ENCODE measurements around the gene SPATS1.
A peak's percentile ranks its signal among the peaks of the same experiment; 100 is the strongest.
"Not testable (repeated sequence)": the region's sequence is repeated elsewhere in the genome, so short reads cannot be mapped to it uniquely, and the experiment has no call there.

SPATS1 gene

DNA sequence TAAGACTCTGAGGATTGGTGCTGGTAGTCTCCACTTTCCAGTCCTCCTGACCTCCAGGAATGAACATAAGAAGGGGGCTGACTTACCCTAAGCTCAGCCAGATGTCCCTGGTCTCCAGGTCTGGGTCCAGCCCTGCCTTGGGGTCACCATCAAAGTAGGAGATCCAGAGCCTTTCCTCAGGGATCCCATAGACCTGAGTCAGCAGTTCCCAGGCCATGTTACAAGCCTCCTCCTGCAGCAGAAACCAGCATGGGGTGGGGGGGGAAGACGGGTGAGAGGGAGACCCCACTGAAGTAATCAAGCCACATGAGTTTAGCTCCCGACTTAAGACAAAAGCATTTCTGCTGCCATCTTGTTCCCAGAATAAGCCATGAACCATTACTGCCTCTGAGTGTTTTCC is 31.1 kb upstream of the SPATS1 start:
- DNase-seq (ENCODE audit: low read depth) = no peak

DNA sequence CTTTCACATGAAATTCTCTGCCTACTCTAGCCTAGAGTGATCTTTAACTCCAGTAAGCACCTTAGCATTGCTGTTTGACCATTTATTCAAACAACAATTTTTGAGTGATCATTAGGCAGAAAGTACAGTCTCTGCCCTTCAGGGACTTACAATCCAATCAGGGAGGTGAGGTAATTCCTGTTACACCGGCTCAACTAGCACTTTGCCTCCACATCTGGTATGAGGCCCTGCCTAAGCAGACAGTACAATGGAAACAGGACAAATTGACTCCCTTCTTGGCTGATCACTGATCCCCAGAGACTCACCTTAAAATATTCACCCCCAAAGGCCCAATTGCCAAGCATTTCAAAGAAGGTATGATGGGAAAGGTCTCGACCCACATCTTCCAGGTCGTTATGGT is 30.7 kb upstream of the SPATS1 start:
- no peak for DNase-seq (ENCODE audit: low read depth)

DNA sequence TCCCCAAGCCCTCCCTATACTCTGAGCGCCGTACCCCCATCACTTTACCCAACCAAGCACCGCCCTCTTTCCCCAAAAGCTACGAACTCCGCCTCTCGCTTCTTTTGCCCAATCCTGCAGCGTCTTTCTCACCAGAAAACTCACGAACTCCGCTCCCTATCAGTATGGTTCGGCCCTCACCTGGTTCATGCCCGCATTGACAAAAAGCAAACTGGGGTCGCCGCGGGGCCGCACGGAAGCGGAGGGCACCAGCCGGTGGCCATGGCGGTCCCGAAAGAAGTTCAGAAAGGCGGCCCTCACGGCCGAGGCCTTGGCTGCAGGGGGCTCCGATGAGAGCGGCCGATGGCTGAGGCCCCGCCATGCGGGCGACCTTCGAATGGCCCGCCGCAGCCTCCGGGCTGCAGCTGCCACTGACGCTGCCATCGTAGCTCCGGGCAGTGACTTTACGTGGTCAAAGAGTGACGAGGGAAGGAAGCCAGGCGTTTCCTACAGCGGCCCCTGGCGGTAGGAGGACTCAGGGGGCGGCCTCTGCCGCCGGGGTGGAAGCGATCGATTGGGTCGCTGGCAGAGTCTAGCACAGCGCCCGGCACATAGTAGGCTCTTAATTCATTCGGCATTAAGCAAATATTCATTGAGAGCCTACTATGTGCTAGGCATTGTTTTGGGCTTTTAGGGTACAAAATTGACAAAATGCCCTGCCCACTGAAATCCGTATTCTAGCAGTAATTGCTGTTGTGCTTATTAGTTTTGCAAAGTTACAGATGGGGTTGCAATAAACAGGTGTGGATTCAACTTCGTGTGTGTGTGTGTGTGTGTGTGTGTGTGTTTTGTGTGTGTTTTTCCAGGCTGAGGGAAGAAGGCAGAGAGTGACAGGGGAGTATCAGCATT is 29.3 kb upstream of the SPATS1 start, which contains the start of gene AARS2:
Gene AARS2 (minus strand): TSS at position 447 of the 888 bp plus-strand sequence. CDS start 24 bp downstream, at position 423.
- peak; percentile 85 for DNase-seq (ENCODE audit: low read depth)

DNA sequence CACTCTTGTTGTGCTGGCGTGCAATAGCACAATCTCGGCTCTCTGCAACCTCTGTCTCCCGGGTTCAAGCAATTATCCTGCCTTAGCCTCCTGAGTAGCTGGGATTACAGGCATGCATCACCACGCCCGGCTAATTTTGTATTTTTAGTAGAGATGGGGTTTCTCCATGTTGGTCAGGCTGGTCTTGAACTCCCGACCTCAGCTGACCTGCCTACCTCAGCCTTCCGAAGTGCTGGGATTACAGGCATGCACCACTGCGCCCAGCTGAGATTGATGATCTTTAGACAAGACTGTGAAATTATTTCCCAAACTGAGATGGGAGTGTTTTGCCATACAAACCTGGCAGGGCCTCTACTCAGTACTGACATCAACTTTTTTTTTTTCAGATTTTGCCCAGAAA is 27.8 kb upstream of the SPATS1 start:
- DNase-seq (ENCODE audit: low read depth) = not testable (repeated sequence)

DNA sequence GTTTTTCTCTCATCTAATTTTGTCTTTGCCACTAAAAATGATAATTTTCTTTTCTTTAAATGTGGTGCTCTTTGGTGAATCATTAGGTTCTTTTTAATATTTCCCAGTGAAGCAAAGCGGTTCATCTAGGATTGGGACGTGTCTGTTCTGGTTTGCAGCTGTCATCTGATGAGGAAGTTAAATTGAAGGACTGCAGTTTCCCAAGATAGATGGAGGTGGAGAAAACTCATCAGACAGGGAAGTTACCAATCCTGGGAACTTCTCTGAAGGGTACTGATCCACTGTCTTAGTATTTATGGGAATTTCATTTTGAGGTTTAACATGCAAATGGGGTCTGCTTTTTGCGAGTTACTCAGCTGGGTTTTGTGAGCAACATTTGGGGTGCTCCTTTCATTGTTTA is 26.9 kb upstream of the SPATS1 start:
- DNase-seq (ENCODE audit: low read depth) = no peak

DNA sequence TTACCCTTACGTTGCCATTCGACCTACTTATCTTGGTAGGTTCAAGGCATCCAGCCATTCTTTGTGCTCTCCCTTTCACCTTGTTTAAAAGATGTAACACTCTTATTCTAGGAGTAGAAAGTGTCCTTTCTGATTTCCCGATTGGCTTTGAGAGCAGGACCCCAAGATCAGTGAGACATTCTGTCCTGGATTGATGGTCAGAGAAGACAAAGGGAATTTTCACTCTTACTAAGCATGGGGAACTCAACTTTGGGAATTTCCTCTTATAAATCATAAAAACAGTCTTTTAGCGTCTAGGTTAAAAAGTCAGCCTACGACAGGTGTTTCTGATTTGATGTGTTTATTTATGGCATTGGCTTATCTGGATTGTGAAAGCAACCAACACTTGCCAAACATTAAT is 26.5 kb upstream of the SPATS1 start:
- no peak for DNase-seq (ENCODE audit: low read depth)

DNA sequence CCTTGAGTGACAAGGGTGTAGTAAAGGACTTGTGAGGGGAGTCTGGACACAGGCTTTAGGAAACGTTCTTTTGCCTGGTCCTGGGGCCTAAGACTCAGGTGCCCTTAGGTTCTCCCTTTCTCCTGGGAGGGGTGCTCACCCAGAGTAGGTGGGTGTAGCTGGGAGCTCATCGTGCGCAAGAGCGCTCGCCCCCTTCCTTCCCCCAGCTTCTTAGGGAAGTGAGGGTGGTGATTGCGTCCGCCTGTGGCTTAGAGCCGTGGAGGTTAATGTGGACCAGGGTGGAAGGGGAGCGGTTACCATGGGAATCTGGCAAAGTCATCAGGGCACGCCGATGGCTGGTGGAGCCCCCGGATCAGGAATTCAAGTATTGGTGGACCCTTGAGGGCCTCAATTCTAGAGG is 26.0 kb upstream of the SPATS1 start:
- DNase-seq (ENCODE audit: low read depth) = no peak

DNA sequence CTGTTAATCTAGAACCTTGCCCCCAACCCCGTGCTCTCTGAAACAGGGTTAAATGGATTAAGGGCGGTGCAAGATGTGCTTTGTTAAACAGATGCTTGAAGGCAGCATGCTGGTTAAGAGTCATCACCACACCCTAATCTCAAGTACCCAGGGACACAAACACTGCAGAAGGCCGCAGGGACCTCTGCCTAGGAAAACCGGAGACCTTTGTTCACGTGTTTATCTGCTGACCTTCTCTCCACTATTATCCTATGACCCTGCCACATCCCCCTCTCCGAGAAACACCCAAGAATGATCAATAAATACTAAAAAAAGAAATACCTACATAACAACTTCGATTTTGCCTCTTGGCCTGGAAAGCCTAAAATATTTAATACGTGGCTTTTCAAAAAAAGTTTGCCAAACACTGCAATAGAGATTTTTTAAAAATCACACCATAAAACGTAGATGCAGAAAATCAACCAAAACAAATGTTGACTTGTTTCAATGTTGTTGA is 25.3 kb upstream of the SPATS1 start:
- not testable (repeated sequence) for DNase-seq (ENCODE audit: low read depth)

DNA sequence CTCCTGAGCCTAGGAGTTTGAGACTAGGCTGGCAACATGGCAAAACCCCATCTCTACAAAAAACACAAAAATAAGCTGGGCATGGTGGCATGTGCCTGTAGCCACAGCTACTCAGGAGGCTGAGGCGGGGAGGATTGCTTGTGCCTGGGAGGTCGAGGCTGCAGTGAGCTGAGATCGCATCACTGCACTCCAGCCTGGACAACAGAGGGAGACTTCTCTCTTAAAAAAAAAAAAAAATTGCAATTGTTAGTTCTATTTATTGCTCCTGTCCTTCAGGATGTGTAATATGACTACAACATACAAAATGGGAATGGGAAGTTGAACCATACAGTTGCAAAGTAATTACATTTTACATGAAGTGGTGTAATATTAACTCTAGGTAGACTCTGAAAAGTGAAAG is 21.2 kb upstream of the SPATS1 start:
- DNase-seq (ENCODE audit: low read depth) = no peak

DNA sequence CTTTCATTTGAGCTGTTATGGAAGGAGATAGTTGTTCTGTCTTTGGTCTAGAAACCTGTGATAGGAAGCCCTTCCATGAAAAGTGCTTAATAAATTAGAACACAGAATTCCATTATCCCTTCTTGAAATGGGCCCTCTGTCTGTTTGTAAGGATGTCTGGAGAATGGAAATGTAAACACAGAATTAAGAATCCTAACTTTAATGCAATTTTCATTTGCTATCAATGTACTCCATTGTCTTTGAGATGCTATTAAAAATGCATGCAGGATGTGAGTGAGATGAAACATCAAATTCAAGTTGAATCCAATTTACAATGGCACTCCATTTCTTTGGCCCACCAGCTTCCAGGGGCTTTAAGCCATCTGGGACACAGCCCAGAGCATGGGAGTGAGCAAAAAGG is 15.4 kb upstream of the SPATS1 start:
- no peak for DNase-seq (ENCODE audit: low read depth)

DNA sequence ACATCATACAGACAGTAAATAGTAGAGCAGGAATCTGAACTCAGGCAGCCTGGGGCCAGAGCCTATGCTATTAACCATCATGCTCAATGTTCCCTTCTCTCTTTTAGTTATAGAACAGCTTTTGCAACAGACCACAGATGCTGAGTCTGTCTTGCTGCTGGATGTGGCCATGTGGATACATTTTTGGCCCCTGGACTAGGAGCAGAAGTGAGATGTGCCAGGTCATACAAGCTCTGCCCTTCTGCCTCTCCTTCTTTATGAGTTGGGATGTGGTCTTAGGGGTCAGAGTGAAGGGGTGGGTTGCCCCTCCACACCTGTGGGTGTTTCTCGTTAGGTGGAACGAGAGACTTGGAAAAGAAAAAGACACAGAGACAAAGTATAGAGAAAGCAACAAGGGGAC is 14.7 kb upstream of the SPATS1 start:
- no peak for DNase-seq (ENCODE audit: low read depth)

DNA sequence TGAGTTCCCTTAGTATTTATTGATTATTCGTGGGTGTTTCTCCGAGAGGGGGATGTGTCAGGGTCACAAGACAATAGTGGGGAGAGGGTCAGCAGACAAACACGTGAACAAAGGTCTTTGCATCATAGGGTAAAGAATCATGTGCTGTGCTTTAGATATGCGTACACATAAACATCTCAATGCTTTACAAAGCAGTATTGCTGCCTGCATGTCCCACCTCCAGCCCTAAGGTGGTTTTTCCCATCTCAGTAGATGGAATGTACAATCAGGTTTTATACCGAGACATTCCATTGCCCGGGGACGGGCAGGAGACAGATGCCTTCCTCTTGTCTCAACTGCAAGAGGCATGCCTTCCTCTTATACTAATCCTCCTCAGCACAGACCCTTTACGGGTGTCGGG is 14.2 kb upstream of the SPATS1 start:
- not testable (repeated sequence) for DNase-seq (ENCODE audit: low read depth)

DNA sequence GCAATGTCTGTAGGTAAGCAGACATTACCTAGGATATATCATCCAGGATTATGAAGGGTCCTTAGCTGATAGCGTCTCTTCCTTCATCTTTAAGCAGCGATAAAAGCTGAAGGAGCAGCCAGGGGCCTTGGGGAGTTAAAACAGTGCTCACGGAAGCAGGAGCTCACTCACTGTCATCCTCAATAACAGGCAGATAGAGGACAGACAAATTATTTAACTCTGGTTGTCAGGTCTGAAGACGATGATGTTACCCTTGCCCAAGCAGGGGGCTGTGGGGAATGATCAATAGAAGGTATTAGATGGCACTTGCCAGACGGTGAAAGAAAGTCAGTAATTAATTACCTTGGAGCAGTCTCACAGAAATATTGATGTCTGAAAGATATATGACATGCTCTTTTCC is 12.6 kb upstream of the SPATS1 start:
- no peak for DNase-seq (ENCODE audit: low read depth)

DNA sequence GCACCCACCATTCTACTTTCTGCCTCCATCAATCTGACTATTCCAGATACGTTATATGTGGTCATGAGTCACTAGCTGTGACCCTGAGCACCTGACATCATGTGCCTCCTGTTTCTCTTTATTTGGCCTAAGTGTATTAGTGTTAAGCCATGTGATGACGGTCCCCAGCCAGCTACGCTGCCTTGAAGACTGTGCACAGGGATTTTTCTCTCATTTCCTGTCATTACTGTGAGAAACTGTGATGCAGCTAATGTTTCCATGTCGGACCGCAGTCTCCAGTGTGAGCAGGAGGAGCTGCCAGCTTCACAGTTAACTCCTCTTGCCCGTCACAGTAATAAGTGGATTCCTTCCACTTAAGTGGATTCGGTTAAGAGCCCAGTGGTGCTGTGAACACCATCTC is 9.9 kb upstream of the SPATS1 start:
- no peak for DNase-seq (ENCODE audit: low read depth)

DNA sequence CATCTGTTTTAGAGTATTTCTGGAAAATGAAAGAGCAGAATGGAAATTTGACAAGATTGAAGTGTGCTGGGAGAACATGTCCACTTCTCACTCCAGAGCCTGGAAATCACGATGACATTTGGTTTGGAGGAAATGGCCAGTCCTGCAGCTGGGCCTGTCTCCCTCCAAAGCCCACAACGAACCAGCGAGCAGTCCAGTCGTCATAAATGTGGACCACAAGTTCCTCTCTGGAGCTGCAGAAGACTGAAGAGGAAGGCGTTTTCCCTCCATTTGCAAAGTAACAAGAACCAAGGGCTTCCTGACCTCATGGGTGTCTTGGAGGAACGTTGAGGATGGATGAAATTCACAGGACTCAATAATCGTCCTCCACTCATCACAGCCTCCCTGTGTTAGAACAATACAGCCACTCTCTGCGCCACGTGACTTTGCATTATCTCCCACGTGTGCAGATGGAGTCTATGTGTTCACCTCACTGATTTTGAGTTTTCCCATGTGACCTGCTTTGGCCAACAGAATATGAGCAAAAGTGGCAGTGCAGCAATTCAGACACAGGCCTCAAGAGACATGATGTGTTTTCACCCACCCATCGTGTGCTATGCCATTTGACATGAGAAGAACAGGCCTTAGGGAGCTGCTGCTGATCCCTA is 9.1 kb upstream of the SPATS1 start:
- no peak for DNase-seq (ENCODE audit: low read depth)

DNA sequence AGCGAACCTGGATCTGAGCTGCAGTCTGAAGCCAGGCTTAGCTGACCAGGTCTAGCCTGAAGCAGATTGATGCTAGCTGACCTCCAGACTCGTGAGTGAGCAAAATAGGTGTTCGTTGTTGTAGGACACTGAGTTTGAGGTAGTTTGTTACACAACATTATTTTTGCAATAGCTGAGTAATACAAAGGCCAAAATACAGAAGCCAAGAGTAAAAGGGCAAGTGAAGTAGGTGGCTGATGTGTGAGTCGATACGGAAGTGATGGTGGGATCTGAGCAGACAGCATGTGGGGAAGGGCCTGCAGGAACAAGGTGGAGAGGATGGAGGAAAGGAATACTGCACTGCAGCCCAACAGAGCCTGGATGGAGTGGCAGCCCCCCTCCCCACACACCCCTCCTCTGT is 8.5 kb upstream of the SPATS1 start:
- no peak for DNase-seq (ENCODE audit: low read depth)

DNA sequence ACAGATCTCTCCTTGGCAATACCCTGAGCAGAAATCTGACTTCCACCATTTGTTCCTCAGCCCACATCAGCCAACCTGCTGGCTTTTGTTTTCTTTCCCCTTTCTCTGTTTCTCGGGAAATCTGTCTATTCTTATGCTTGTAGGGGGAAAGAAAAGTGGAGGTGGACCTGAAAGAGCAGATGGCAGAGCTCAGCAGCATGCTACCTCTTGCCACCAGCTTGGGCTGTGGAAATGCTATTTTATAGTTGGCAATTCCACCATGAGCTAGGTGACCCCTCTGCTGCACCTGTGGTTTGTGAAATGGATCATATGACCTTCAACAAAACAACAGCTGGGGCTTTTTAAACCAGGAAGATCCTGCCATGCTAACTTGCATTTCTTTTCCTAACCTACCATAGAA is 6.8 kb upstream of the SPATS1 start:
- DNase-seq (ENCODE audit: low read depth) = no peak

DNA sequence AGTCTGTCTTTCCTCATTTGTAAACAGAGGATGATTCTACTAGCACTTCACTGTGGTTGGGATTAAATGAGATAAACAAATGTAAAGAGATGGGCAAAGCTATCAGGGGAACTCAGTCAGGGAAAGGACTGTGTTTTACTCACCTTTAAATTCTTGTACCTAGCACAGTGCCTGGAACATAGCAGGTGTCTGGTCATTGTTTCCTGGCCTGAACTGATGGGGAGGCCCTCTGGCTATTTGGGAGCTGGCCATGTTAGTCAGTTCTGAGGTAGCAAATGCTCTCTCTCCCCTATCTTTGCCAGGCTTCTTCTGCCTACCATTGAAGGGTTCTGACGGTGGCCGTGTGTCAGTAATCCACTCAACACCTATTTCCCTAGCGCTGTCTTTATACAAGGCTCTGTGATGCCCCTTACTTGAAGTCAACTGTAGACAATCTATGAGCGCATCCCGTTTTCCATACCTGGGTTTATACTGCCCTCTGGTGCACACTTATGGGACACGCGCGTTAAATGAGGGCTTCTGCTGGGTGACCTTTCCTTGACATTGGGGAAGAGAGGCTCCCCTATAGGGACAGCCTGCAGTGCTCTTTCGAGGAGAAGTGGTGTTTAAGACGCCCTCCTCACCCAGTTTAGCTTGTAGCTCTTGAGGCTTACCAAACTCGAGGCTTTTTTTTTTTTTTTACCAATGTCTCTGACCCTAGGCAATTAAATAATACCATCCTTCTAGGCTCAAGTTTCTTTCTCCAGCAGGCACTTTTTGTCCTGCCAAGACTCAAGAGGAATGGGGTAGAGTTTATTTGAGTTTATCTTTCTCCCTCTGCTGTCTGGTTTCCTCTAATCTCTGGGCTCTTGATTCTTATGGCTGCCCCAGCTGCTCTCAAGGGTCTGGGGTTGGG is 4.0 kb upstream of the SPATS1 start:
- peak; percentile 28 for DNase-seq (ENCODE audit: low read depth)

DNA sequence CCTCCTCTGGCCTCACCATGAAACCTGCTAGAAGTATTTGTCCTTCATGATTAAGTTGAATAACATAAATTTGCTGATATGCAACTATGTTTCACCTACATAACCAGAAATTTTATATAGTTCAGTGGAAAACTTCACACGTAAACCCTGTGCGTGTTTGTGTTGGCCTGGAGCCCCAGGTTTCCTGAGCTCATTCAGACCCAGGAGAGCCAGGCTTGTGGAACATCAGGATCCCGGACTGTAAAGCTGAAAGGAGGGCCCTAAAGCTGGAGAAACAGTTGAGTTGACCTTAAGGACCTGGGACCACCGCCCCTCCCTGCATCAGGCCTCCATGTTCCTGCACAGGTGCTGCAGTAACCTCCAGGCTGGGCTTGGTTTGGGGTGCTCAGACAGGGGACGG is 3.1 kb upstream of the SPATS1 start:
- DNase-seq (ENCODE audit: low read depth) = no peak

DNA sequence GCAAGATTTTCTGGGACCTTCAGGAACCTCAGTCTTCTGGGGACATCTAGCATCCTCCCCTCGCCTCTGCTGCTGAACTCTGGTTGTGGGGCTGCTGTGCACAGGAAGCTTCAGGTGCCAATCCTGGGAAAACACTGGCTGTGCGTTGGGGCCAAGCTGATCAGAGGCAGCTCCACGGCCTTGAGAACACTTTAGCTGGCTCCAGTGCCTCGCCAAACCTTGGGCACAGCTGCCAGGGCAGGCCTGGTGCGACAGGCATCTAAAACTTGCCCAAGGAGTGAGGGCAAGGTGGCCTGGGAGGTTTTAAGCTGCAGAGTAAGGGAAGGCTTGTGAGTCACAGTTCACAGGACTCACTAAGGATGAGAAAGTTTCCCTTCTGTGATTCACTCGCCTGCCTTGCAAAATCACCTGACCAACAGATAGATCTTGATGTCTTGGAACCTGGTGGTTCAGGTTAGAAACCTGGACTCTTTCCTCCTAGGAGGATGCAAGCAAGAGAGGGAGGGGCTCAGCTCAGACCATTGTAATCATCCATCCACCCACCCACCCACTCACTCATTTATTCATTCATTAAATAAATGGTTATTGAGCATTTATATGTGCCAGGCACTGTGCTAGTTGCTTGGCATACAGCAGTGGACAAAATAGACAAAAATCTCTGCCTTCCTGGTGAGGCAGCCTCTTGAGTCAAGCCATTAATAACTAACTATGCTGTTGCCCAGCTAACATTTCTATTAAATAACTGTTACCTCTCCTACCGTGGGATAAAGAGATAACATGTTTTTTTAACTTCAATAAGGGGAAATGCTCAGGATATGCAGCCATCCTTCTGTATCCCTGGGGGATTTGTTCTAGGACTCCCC is 2.5 kb upstream of the SPATS1 start:
- no peak for DNase-seq (ENCODE audit: low read depth)
